Stimulated activated CD8-positive, alpha-beta memory T cell treated with anti-CD3 and anti-CD28 coated beads, Interleukin-7, amount 100 ng/mL, for 1 hour (primary cell): Measurements from ENCODE around the gene CARNS1.
A peak's percentile ranks its signal among the peaks of the same experiment; 100 is the strongest.

ENCODE experiments used
- DNase-seq, 2 donors: peaks; one replicate each; pipeline ENCODE4 v3.0.0-alpha.2; 2020; ENCODE audit warnings: low read depth in 2 of 2

CARNS1 gene

GRCh38 chr11:67428052-67429001, 12.8 kb downstream of the CARNS1 start, which contains the start of gene RPS6KB2:
Gene RPS6KB2, plus strand, starts transcription at chr11:67428494. Its CDS starts 52 bp downstream, at chr11:67428546.
- peak; percentile 99 to 100 for DNase-seq

GRCh38 chr11:67429038-67429668, 13.7 kb downstream of the CARNS1 start:
- DNase-seq: no peak

GRCh38 chr11:67429722-67430121, 14.2 kb downstream of the CARNS1 start:
- DNase-seq: no peak

- no peak for DNase-seq
Observed at GRCh38 chr11:67431346-67432249, 16.1 kb downstream of the CARNS1 start.

GRCh38 chr11:67432655-67433349, 17.3 kb downstream of the CARNS1 start:
- no peak for DNase-seq

GRCh38 chr11:67433536-67434394, 18.3 kb downstream of the CARNS1 start:
- no peak for DNase-seq

GRCh38 chr11:67434395-67434881, 19.0 kb downstream of the CARNS1 start:
- no peak for DNase-seq

- DNase-seq: no peak
Observed at GRCh38 chr11:67435031-67435726, 19.7 kb downstream of the CARNS1 start.

- no peak for DNase-seq
Observed at GRCh38 chr11:67435727-67436458, 20.4 kb downstream of the CARNS1 start.

- DNase-seq: no peak
Observed at GRCh38 chr11:67436459-67437081, 21.1 kb downstream of the CARNS1 start.

- peak; percentile 57 to 64 for DNase-seq
Observed at GRCh38 chr11:67437082-67437808, 21.8 kb downstream of the CARNS1 start, which contains the start of gene PTPRCAP. Gene PTPRCAP, minus strand, starts transcription at chr11:67437682. Its CDS starts 63 bp downstream, at chr11:67437619.

- DNase-seq: no peak
Observed at GRCh38 chr11:67437809-67438157, 22.3 kb downstream of the CARNS1 start.

GRCh38 chr11:67438158-67438902, 22.9 kb downstream of the CARNS1 start:
- peak in 1 of 2 donors; percentile 49 for DNase-seq

- DNase-seq: no peak
Observed at GRCh38 chr11:67439321-67440228, 24.1 kb downstream of the CARNS1 start.

GRCh38 chr11:67440229-67441097, 25.0 kb downstream of the CARNS1 start:
- no peak for DNase-seq
